CD4-positive, alpha-beta T cell treated with Interleukin-4 for 4 hours (primary cell): Measurements from ENCODE around the gene TAAR2.
A peak's percentile ranks its signal among the peaks of the same experiment; 100 is the strongest.
"Not testable (repeated sequence)": the region's sequence is repeated elsewhere in the genome, so short reads cannot be mapped to it uniquely, and the experiment has no call there.

Experiments
- DNase-seq: peaks from one replicate; pipeline ENCODE4 v3.0.0-alpha.2; 2020

The TAAR2 gene

GRCh38 chr6:132624175-132624574 is at the start of gene TAAR2:
TSS of gene TAAR2 (minus strand) at chr6:132624275. CDS start at chr6:132624275, 0 bp downstream.
- DNase-seq: no peak

GRCh38 chr6:132673376-132674094 is 49.5 kb upstream of the TAAR2 start:
- DNase-seq: peak; percentile 6

GRCh38 chr6:132671295-132671694 is 47.2 kb upstream of the TAAR2 start:
- no peak for DNase-seq

- DNase-seq: peak; percentile 33
These were observed 45.7 kb upstream of the TAAR2 start for GRCh38 chr6:132669690-132670291.

GRCh38 chr6:132666118-132666517 is 42.0 kb upstream of the TAAR2 start:
- DNase-seq: no peak

GRCh38 chr6:132664309-132665034 is 40.4 kb upstream of the TAAR2 start:
- DNase-seq: no peak

- DNase-seq: no peak
These were observed 39.6 kb upstream of the TAAR2 start for GRCh38 chr6:132663661-132664060.

GRCh38 chr6:132661906-132662305 is 37.8 kb upstream of the TAAR2 start:
- no peak for DNase-seq

- DNase-seq: no peak
These were observed 35.0 kb upstream of the TAAR2 start, which contains the start of gene TAAR1 for GRCh38 chr6:132659082-132659481. TSS of gene TAAR1 (minus strand) at chr6:132659182. CDS start at chr6:132646003, 13,179 bp downstream.

GRCh38 chr6:132651062-132651461 is 27.0 kb upstream of the TAAR2 start:
- DNase-seq: peak; percentile 5

- DNase-seq: no peak
These were observed 26.4 kb upstream of the TAAR2 start for GRCh38 chr6:132650429-132650828.

- DNase-seq: no peak
These were observed 24.8 kb upstream of the TAAR2 start for GRCh38 chr6:132648828-132649227.

GRCh38 chr6:132648356-132648755 is 24.3 kb upstream of the TAAR2 start:
- DNase-seq: peak; percentile 35

GRCh38 chr6:132643547-132643946 is 19.5 kb upstream of the TAAR2 start:
- no peak for DNase-seq

GRCh38 chr6:132637135-132637534 is 13.1 kb upstream of the TAAR2 start:
- not testable (repeated sequence) for DNase-seq

GRCh38 chr6:132635906-132636305 is 11.8 kb upstream of the TAAR2 start:
- not testable (repeated sequence) for DNase-seq

- not testable (repeated sequence) for DNase-seq
These were observed 11.2 kb upstream of the TAAR2 start for GRCh38 chr6:132635288-132635687.

- DNase-seq: no peak
These were observed 10.7 kb upstream of the TAAR2 start for GRCh38 chr6:132634796-132635195.

GRCh38 chr6:132633362-132633761 is 9.3 kb upstream of the TAAR2 start:
- DNase-seq: no peak

- DNase-seq: no peak
These were observed 799 bp downstream of the TAAR2 start for GRCh38 chr6:132623106-132623845.

GRCh38 chr6:132616677-132617076 is 7.4 kb downstream of the TAAR2 start:
- no peak for DNase-seq

GRCh38 chr6:132614554-132614953 is 9.5 kb downstream of the TAAR2 start:
- DNase-seq: peak; percentile 9
